WTC11 (cell line): ENCODE results near the gene SULT6B1. TPM values are rescaled to one million over a fixed set of nuclear protein-coding genes. Genes with fewer than 3 reads are reported as not detected.

Source experiments
- ATAC-seq: fragments of 200-7000 bp; cut with Tn5 transposase; 2 replicates; pipeline ENCODE4 v1.10.0; 2021; ENCODE audit warnings: mild to moderate bottlenecking, moderate library complexity
- CTCF ChIA-PET: fragments of 300-600 bp; sonication (Branson Sonifier 250); formaldehyde crosslinking; loops from one replicate; lab custom pipeline; 2021; ENCODE audit warnings: antibody characterized with exemption; lab: Charles Lee
- POLR2A ChIA-PET: fragments of 350-600 bp; sonication (Branson Sonifier 250); formaldehyde crosslinking; loops from one replicate; lab custom pipeline; 2021; ENCODE audit warnings: antibody characterized with exemption; lab: Charles Lee
- DNase-seq: peaks from one replicate; pipeline ENCODE4 v3.0.0; 2021; ENCODE audit warnings: low spot score
- H3K27ac Mint-ChIP-seq: 2 replicates; pipeline ENCODE4 v1.8.0; 2021; ENCODE audit warnings: mixed read lengths
- H3K27me3 Mint-ChIP-seq: 2 replicates; pipeline ENCODE4 v1.8.0; 2021; ENCODE audit warnings: low read depth, mild to moderate bottlenecking, moderate library complexity, mixed read lengths
- H3K36me3 Mint-ChIP-seq: 2 replicates; pipeline ENCODE4 v1.8.0; 2021; ENCODE audit warnings: mixed read lengths
- H3K4me1 Mint-ChIP-seq: 2 replicates; pipeline ENCODE4 v1.8.0; 2022; ENCODE audit warnings: mixed read lengths
- H3K4me3 Mint-ChIP-seq: 2 replicates; pipeline ENCODE4 v1.8.0; 2021; ENCODE audit warnings: mild to moderate bottlenecking, moderate library complexity, mixed read lengths
- H3K9me3 Mint-ChIP-seq: 2 replicates; pipeline ENCODE4 v1.8.0; 2021; ENCODE audit warnings: mixed read lengths
- CTCF ChIP-seq: fragments of 200-600 bp; IDR thresholded peaks from 2 replicates; pipeline ENCODE4 v1.8.0; 2022; ENCODE audit warnings: antibody characterized with exemption
- ETV6 ChIP-seq: sonication (generic); formaldehyde crosslinking; IDR thresholded peaks from 2 replicates; pipeline ENCODE4 v1.8.1; 2022; ENCODE audit warnings: mild to moderate bottlenecking, missing genetic modification reagents
- FOXP4 ChIP-seq: sonication (generic); formaldehyde crosslinking; IDR thresholded peaks from 2 replicates; pipeline ENCODE4 v1.8.0; 2022; ENCODE audit warnings: mild to moderate bottlenecking, missing genetic modification reagents
- HMGA2 ChIP-seq: fragments of 250-450 bp; sonication (Bioruptor Pico); IDR thresholded peaks from 2 replicates; pipeline ENCODE4 v1.4.0; 2021; ENCODE audit warnings: mild to moderate bottlenecking, moderate library complexity
- NFATC4 ChIP-seq: fragments of 250-450 bp; sonication (Bioruptor Pico); IDR thresholded peaks from 2 replicates; pipeline ENCODE4 v1.9.0; 2021; ENCODE audit warnings: mild to moderate bottlenecking
- NFE2L1 ChIP-seq: sonication (generic); formaldehyde crosslinking; IDR thresholded peaks from 2 replicates; pipeline ENCODE4 v1.8.1; 2023; ENCODE audit warnings: missing genetic modification reagents
- NR3C1 ChIP-seq: sonication (generic); formaldehyde crosslinking; conservative IDR thresholded peaks from 2 replicates; pipeline ENCODE4 v1.8.1; 2023; ENCODE audit warnings: low read depth, mild to moderate bottlenecking, missing genetic modification reagents
- OVOL2 ChIP-seq: fragments of 250-450 bp; sonication (Bioruptor Pico); IDR thresholded peaks from 2 replicates; pipeline ENCODE4 v1.9.0; 2021; ENCODE audit warnings: mild to moderate bottlenecking, borderline replicate concordance
- PREB ChIP-seq: sonication (generic); formaldehyde crosslinking; IDR thresholded peaks from 2 replicates; pipeline ENCODE4 v1.8.1; 2022; ENCODE audit warnings: mild to moderate bottlenecking, missing genetic modification reagents, moderate library complexity, borderline replicate concordance
- RELA ChIP-seq: sonication (generic); formaldehyde crosslinking; IDR thresholded peaks from 2 replicates; pipeline ENCODE4 v1.8.1; 2022; ENCODE audit warnings: missing genetic modification reagents, mild to moderate bottlenecking, borderline replicate concordance
- SMAD3 ChIP-seq: sonication (generic); formaldehyde crosslinking; IDR thresholded peaks from 2 replicates; pipeline ENCODE4 v1.8.0; 2022; ENCODE audit warnings: missing genetic modification reagents, mild to moderate bottlenecking, borderline replicate concordance
- SOX15 ChIP-seq: fragments of 250-450 bp; sonication (Bioruptor Pico); IDR thresholded peaks from 2 replicates; pipeline ENCODE4 v1.9.0; 2021; ENCODE audit warnings: mild to moderate bottlenecking
- TEAD1 ChIP-seq: sonication (generic); formaldehyde crosslinking; IDR thresholded peaks from 2 replicates; pipeline ENCODE4 v1.8.0; 2022; ENCODE audit warnings: mild to moderate bottlenecking, missing genetic modification reagents
- TEAD4 ChIP-seq: sonication (generic); formaldehyde crosslinking; IDR thresholded peaks from 2 replicates; pipeline ENCODE4 v1.8.0; 2022; ENCODE audit warnings: mild to moderate bottlenecking, missing genetic modification reagents
- ZBTB21 ChIP-seq: sonication (generic); formaldehyde crosslinking; IDR thresholded peaks from 2 replicates; pipeline ENCODE4 v1.8.1; 2023; ENCODE audit warnings: mild to moderate bottlenecking, missing genetic modification reagents, borderline replicate concordance
- ZMAT4 ChIP-seq: fragments of 250-450 bp; sonication (Bioruptor Pico); IDR thresholded peaks from 2 replicates; pipeline ENCODE4 v1.9.0; 2021; ENCODE audit warnings: mild to moderate bottlenecking
- ZNF263 ChIP-seq: sonication (generic); formaldehyde crosslinking; IDR thresholded peaks from 2 replicates; pipeline ENCODE4 v1.8.1; 2022; ENCODE audit warnings: low read depth, mild to moderate bottlenecking, moderate library complexity, missing genetic modification reagents
- ZNF416 ChIP-seq: fragments of 250-450 bp; sonication (Bioruptor Pico); IDR thresholded peaks from 2 replicates; pipeline ENCODE4 v1.9.0; 2021; ENCODE audit warnings: mild to moderate bottlenecking, inconsistent platforms
- ZNF671 ChIP-seq: fragments of 250-450 bp; sonication (Bioruptor Pico); IDR thresholded peaks from 2 replicates; pipeline ENCODE4 v1.8.0; 2021; ENCODE audit warnings: mild to moderate bottlenecking
- total RNA-seq: library from RNA; stranded (reverse); gene quantifications from 3 replicates; pipeline ENCODE4 v1.2.3, GENCODE V29; 2021
- TF ChIP-seq, protein P1 (sequence below): sonication (generic); formaldehyde crosslinking; IDR thresholded peaks from 2 replicates; pipeline ENCODE4 v1.8.1; 2022; ENCODE audit warnings: mild to moderate bottlenecking, moderate library complexity, missing genetic modification reagents
- TF ChIP-seq, protein P2 (sequence below): sonication (generic); formaldehyde crosslinking; conservative IDR thresholded peaks from 2 replicates; pipeline ENCODE4 v1.8.1; 2022; ENCODE audit warnings: mild to moderate bottlenecking, missing genetic modification reagents
- TF ChIP-seq, protein P3 (sequence below): sonication (generic); formaldehyde crosslinking; IDR thresholded peaks from 2 replicates; pipeline ENCODE4 v1.8.1; 2022; ENCODE audit warnings: missing genetic modification reagents, borderline replicate concordance
- TF ChIP-seq, protein P4 (sequence below): sonication (generic); formaldehyde crosslinking; IDR thresholded peaks from 2 replicates; pipeline ENCODE4 v1.8.0; 2023; ENCODE audit warnings: missing genetic modification reagents
- TF ChIP-seq, protein P5 (sequence below): sonication (generic); formaldehyde crosslinking; IDR thresholded peaks from 2 replicates; pipeline ENCODE4 v1.8.1; 2023; ENCODE audit warnings: mild to moderate bottlenecking, missing genetic modification reagents
- TF ChIP-seq, protein P6 (sequence below): fragments of 250-450 bp; sonication (Bioruptor Pico); conservative IDR thresholded peaks from 2 replicates; pipeline ENCODE4 v1.9.0; 2021; ENCODE audit warnings: mild to moderate bottlenecking

Gene SULT6B1
- total RNA-seq, 1 experiment from 2014 or later, result not detected

DNA sequence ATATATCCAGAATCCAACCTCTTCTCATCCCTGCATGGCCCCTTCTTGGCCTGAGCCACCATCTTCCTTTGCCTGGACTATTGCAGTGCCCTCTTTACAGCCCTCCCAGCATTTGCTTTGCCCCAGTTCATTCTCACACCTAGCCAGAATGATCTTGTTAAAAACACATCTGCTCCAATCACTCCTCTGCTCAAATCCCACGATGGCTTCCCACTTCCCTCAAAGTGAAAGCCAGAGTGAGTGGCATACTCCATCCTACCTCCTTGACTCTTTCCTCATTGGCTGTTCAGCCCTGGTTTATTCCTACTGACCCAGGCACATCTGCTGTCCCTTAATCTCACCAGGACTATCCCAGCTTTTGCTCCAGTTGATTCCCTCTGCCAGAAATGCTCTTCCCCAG lies 14.7 kb downstream of the SULT6B1 start:
- Mint-ChIP-seq H3K4me3 (no peak overlapping the region), H3K9me3 (no peaks in the 10 kb centered on the region), H3K27me3 (no peaks in the 10 kb centered on the region), H3K27ac (no peak overlapping the region), H3K4me1 (peaks cover under 1% of the 10 kb centered on the region), H3K36me3 (no peaks in the 10 kb centered on the region)
- ChIA-PET CTCF (no interaction called here), POLR2A (no interaction called here)
- TF ChIP-seq ZNF416 (no peak), PREB (CRISPR knock-in tag) (no peak), ETV6 (CRISPR knock-in tag) (no peak), CTCF (no peak), ZBTB21 (CRISPR knock-in tag) (no peak), NFATC4 (CRISPR knock-in tag) (no peak), ZMAT4 (CRISPR knock-in tag) (no peak), NFE2L1 (CRISPR knock-in tag) (no peak), OVOL2 (CRISPR knock-in tag) (no peak), TEAD4 (CRISPR knock-in tag) (no peak), ZNF671 (CRISPR knock-in tag) (no peak), TEAD1 (no peak)
- TF ChIP-seq, protein P1, sequence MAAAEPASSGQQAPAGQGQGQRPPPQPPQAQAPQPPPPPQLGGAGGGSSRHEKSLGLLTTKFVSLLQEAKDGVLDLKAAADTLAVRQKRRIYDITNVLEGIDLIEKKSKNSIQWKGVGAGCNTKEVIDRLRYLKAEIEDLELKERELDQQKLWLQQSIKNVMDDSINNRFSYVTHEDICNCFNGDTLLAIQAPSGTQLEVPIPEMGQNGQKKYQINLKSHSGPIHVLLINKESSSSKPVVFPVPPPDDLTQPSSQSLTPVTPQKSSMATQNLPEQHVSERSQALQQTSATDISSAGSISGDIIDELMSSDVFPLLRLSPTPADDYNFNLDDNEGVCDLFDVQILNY (CRISPR knock-in tag), result no peak
- TF ChIP-seq, protein P2, sequence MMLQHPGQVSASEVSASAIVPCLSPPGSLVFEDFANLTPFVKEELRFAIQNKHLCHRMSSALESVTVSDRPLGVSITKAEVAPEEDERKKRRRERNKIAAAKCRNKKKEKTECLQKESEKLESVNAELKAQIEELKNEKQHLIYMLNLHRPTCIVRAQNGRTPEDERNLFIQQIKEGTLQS (CRISPR knock-in tag), result no peak
- ATAC-seq, result no peak
- no peak for DNase-seq

DNA sequence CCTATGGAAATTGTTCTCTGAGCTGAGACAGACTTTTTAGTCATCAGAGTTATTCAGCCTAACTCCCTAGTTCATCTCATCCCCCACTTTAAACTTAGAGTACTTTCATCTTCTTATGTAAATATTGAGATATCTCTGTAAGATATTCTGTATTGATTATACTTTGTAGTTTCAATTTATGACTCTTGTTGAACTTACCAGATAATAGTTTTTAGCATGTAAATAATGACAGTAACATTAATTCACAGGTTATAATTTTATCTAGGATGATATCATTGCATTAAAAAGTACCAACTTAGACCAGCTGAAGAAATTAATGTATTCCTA lies 16.9 kb downstream of the SULT6B1 start:
- ATAC-seq (no peak), DNase-seq (no peak)
- no peak overlapping the region for H3K27ac Mint-ChIP-seq
- ChIA-PET POLR2A (no interaction called here), CTCF (no interaction called here)
- no peaks in the 10 kb centered on the region for H3K36me3 Mint-ChIP-seq
- no peaks in the 10 kb centered on the region for H3K9me3 Mint-ChIP-seq
- H3K4me1 Mint-ChIP-seq, result peaks cover 7% of the 10 kb centered on the region
- H3K27me3 Mint-ChIP-seq, result no peaks in the 10 kb centered on the region
- H3K4me3 Mint-ChIP-seq, result no peak overlapping the region
- no peak for TF ChIP-seq HMGA2 (CRISPR knock-in tag)
- TF ChIP-seq SMAD3 (CRISPR knock-in tag), result no peak
- TF ChIP-seq ZNF263 (CRISPR knock-in tag), result no peak
- TF ChIP-seq SOX15 (CRISPR knock-in tag), result no peak
- TF ChIP-seq FOXP4 (CRISPR knock-in tag), result no peak
- TF ChIP-seq, protein P3, sequence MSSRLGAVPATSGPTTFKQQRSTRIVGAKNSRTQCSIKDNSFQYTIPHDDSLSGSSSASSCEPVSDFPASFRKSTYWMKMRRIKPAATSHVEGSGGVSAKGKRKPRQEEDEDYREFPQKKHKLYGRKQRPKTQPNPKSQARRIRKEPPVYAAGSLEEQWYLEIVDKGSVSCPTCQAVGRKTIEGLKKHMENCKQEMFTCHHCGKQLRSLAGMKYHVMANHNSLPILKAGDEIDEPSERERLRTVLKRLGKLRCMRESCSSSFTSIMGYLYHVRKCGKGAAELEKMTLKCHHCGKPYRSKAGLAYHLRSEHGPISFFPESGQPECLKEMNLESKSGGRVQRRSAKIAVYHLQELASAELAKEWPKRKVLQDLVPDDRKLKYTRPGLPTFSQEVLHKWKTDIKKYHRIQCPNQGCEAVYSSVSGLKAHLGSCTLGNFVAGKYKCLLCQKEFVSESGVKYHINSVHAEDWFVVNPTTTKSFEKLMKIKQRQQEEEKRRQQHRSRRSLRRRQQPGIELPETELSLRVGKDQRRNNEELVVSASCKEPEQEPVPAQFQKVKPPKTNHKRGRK, result no peak
- TF ChIP-seq, protein P4, sequence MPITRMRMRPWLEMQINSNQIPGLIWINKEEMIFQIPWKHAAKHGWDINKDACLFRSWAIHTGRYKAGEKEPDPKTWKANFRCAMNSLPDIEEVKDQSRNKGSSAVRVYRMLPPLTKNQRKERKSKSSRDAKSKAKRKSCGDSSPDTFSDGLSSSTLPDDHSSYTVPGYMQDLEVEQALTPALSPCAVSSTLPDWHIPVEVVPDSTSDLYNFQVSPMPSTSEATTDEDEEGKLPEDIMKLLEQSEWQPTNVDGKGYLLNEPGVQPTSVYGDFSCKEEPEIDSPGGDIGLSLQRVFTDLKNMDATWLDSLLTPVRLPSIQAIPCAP (CRISPR knock-in tag), result no peak
- TF ChIP-seq, protein P5, sequence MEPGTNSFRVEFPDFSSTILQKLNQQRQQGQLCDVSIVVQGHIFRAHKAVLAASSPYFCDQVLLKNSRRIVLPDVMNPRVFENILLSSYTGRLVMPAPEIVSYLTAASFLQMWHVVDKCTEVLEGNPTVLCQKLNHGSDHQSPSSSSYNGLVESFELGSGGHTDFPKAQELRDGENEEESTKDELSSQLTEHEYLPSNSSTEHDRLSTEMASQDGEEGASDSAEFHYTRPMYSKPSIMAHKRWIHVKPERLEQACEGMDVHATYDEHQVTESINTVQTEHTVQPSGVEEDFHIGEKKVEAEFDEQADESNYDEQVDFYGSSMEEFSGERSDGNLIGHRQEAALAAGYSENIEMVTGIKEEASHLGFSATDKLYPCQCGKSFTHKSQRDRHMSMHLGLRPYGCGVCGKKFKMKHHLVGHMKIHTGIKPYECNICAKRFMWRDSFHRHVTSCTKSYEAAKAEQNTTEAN (CRISPR knock-in tag), result no peak
- no peak for TF ChIP-seq NR3C1 (CRISPR knock-in tag)
- TF ChIP-seq, protein P6, sequence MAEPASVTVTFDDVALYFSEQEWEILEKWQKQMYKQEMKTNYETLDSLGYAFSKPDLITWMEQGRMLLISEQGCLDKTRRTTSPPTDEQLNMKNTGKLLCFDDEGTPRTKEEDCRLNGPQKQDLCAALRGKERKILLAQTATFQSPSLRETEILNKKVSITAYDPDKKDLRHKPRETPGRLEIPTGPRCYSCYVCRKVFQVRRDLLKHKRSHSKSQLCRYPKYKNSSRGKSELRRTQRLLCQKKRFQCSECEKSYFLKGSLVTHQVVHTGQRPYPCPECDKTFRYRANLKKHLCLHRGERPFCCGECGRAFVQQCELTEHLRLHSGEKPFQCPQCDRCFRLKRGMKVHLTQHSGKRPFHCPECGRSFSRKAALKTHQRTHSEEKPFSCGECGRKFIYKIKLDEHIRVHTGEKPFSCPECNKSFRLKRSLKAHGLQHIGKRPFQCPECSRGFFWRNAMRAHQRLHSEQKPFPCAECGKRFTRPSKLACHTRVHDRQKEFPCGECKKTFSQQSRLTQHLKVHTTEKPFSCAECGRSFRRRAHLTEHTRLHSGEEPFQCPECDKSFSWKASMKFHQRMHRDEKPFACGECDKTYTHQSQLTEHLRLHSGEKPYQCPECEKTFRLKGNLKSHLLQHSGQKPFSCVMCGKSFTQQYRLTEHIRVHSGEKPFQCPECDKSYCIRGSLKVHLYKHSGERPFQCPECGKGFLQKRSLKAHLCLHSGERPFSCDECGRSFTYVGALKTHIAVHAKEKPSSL (CRISPR knock-in tag), result no peak
- no peak for TF ChIP-seq RELA (CRISPR knock-in tag)
